Measurements from ENCODE around the gene MAP3K7.

MAP3K7 gene

GRCh38 chr6:90495216-90495817 lies 91.6 kb downstream of the MAP3K7 start:
- H3K27ac ChIP-seq (ENCODE audit: low read depth, low read length) = peak overlapping the region; percentile 92
- H3K4me1 ChIP-seq (ENCODE audit: control insufficient read depth, insufficient read depth, low read length) = peaks cover 48% of the 10 kb centered on the region
- no peaks in the 10 kb centered on the region for H3K9me3 ChIP-seq (ENCODE audit: control insufficient read depth, insufficient read depth, low read length)
- H3K4me3 ChIP-seq (ENCODE audit: low read depth, low read length) = peak overlapping the region; percentile 21
- no peaks in the 10 kb centered on the region for H3K27me3 ChIP-seq (ENCODE audit: control insufficient read depth, insufficient read depth, low read length)
- H3K9ac ChIP-seq (ENCODE audit: low read depth, low read length) = peak overlapping the region; percentile 19; the same call in 1 of the 2 replicates
- no peaks in the 10 kb centered on the region for H3K36me3 ChIP-seq (ENCODE audit: control insufficient read depth, insufficient read depth, low read length)

- Histone ChIP-seq H3K27ac (ENCODE audit: low read depth, low read length) (peak overlapping the region; percentile 92), H3K27me3 (ENCODE audit: control insufficient read depth, insufficient read depth, low read length) (no peaks in the 10 kb centered on the region), H3K36me3 (ENCODE audit: control insufficient read depth, insufficient read depth, low read length) (no peaks in the 10 kb centered on the region), H3K4me3 (ENCODE audit: low read depth, low read length) (peak overlapping the region; percentile 21), H3K9ac (ENCODE audit: low read depth, low read length) (0 out of 2 replicates have a peak overlapping the region, but pooled peaks have one; percentile 11), H3K4me1 (ENCODE audit: control insufficient read depth, insufficient read depth, low read length) (peaks cover 55% of the 10 kb centered on the region), H3K9me3 (ENCODE audit: control insufficient read depth, insufficient read depth, low read length) (no peaks in the 10 kb centered on the region)
Measured at GRCh38 chr6:90494067-90494780, 92.6 kb downstream of the MAP3K7 start.

GRCh38 chr6:90493332-90493731 lies 93.5 kb downstream of the MAP3K7 start:
- Histone ChIP-seq H3K4me3 (ENCODE audit: low read depth, low read length) (no peak overlapping the region; the same call in 1 of the 2 replicates), H3K4me1 (ENCODE audit: control insufficient read depth, insufficient read depth, low read length) (peaks cover 55% of the 10 kb centered on the region), H3K36me3 (ENCODE audit: control insufficient read depth, insufficient read depth, low read length) (no peaks in the 10 kb centered on the region), H3K27ac (ENCODE audit: low read depth, low read length) (no peak overlapping the region), H3K9me3 (ENCODE audit: control insufficient read depth, insufficient read depth, low read length) (no peaks in the 10 kb centered on the region), H3K27me3 (ENCODE audit: control insufficient read depth, insufficient read depth, low read length) (no peaks in the 10 kb centered on the region), H3K9ac (ENCODE audit: low read depth, low read length) (no peak overlapping the region)

- Histone ChIP-seq H3K36me3 (ENCODE audit: control insufficient read depth, insufficient read depth, low read length) (no peaks in the 10 kb centered on the region), H3K9me3 (ENCODE audit: control insufficient read depth, insufficient read depth, low read length) (no peaks in the 10 kb centered on the region), H3K9ac (ENCODE audit: low read depth, low read length) (no peak overlapping the region), H3K4me1 (ENCODE audit: control insufficient read depth, insufficient read depth, low read length) (peaks cover 55% of the 10 kb centered on the region), H3K27me3 (ENCODE audit: control insufficient read depth, insufficient read depth, low read length) (no peaks in the 10 kb centered on the region), H3K27ac (ENCODE audit: low read depth, low read length) (no peak overlapping the region), H3K4me3 (ENCODE audit: low read depth, low read length) (no peak overlapping the region)
Measured at GRCh38 chr6:90492798-90493197, 94.1 kb downstream of the MAP3K7 start.

- Histone ChIP-seq H3K4me1 (ENCODE audit: control insufficient read depth, insufficient read depth, low read length) (peaks cover 52% of the 10 kb centered on the region), H3K9me3 (ENCODE audit: control insufficient read depth, insufficient read depth, low read length) (no peaks in the 10 kb centered on the region)
Measured at GRCh38 chr6:90492369-90492768, 94.5 kb downstream of the MAP3K7 start.

GRCh38 chr6:90490030-90490716 lies 96.7 kb downstream of the MAP3K7 start:
- Histone ChIP-seq H3K9ac (ENCODE audit: low read depth, low read length) (no peak overlapping the region), H3K4me1 (ENCODE audit: control insufficient read depth, insufficient read depth, low read length) (peaks cover 39% of the 10 kb centered on the region), H3K27me3 (ENCODE audit: control insufficient read depth, insufficient read depth, low read length) (no peaks in the 10 kb centered on the region), H3K9me3 (ENCODE audit: control insufficient read depth, insufficient read depth, low read length) (peaks cover 10% of the 10 kb centered on the region), H3K4me3 (ENCODE audit: low read depth, low read length) (no peak overlapping the region), H3K36me3 (ENCODE audit: control insufficient read depth, insufficient read depth, low read length) (no peaks in the 10 kb centered on the region), H3K27ac (ENCODE audit: low read depth, low read length) (no peak overlapping the region)

More at GRCh38 chr6:90492369-90492768, 94.5 kb downstream of the MAP3K7 start:
- H3K27me3 ChIP-seq (ENCODE audit: control insufficient read depth, insufficient read depth, low read length) = no peaks in the 10 kb centered on the region
- H3K9ac ChIP-seq (ENCODE audit: low read depth, low read length) = no peak overlapping the region
- H3K36me3 ChIP-seq (ENCODE audit: control insufficient read depth, insufficient read depth, low read length) = no peaks in the 10 kb centered on the region
- no peak overlapping the region for H3K4me3 ChIP-seq (ENCODE audit: low read depth, low read length)
- no peak overlapping the region for H3K27ac ChIP-seq (ENCODE audit: low read depth, low read length)

GRCh38 chr6:90488816-90489215 lies 98.1 kb downstream of the MAP3K7 start:
- no peak overlapping the region for H3K27ac ChIP-seq (ENCODE audit: low read depth, low read length)
- peaks cover 10% of the 10 kb centered on the region for H3K9me3 ChIP-seq (ENCODE audit: control insufficient read depth, insufficient read depth, low read length)
- H3K9ac ChIP-seq (ENCODE audit: low read depth, low read length) = no peak overlapping the region
- no peaks in the 10 kb centered on the region for H3K36me3 ChIP-seq (ENCODE audit: control insufficient read depth, insufficient read depth, low read length)
- H3K4me3 ChIP-seq (ENCODE audit: low read depth, low read length) = no peak overlapping the region
- peaks cover 37% of the 10 kb centered on the region for H3K4me1 ChIP-seq (ENCODE audit: control insufficient read depth, insufficient read depth, low read length)
- H3K27me3 ChIP-seq (ENCODE audit: control insufficient read depth, insufficient read depth, low read length) = no peaks in the 10 kb centered on the region

- no peaks in the 10 kb centered on the region for H3K36me3 ChIP-seq (ENCODE audit: control insufficient read depth, insufficient read depth, low read length)
- H3K4me1 ChIP-seq (ENCODE audit: control insufficient read depth, insufficient read depth, low read length) = peaks cover 32% of the 10 kb centered on the region
- H3K9me3 ChIP-seq (ENCODE audit: control insufficient read depth, insufficient read depth, low read length) = peaks cover 10% of the 10 kb centered on the region
- no peak overlapping the region for H3K9ac ChIP-seq (ENCODE audit: low read depth, low read length)
- H3K27ac ChIP-seq (ENCODE audit: low read depth, low read length) = peak overlapping the region; percentile 81
- H3K4me3 ChIP-seq (ENCODE audit: low read depth, low read length) = no peak overlapping the region
- no peaks in the 10 kb centered on the region for H3K27me3 ChIP-seq (ENCODE audit: control insufficient read depth, insufficient read depth, low read length)
Measured at GRCh38 chr6:90485635-90486277, 101.1 kb downstream of the MAP3K7 start.

- Histone ChIP-seq H3K4me3 (ENCODE audit: low read depth, low read length) (no peak overlapping the region), H3K36me3 (ENCODE audit: control insufficient read depth, insufficient read depth, low read length) (no peaks in the 10 kb centered on the region)
Measured at GRCh38 chr6:90484903-90485302, 102.0 kb downstream of the MAP3K7 start.

GRCh38 chr6:90484385-90484784 lies 102.5 kb downstream of the MAP3K7 start:
- H3K27ac ChIP-seq (ENCODE audit: low read depth, low read length) = peak overlapping the region; percentile 81
- H3K9me3 ChIP-seq (ENCODE audit: control insufficient read depth, insufficient read depth, low read length) = peaks cover 10% of the 10 kb centered on the region
- peaks cover 24% of the 10 kb centered on the region for H3K4me1 ChIP-seq (ENCODE audit: control insufficient read depth, insufficient read depth, low read length)
- no peak overlapping the region for H3K4me3 ChIP-seq (ENCODE audit: low read depth, low read length)
- H3K36me3 ChIP-seq (ENCODE audit: control insufficient read depth, insufficient read depth, low read length) = no peaks in the 10 kb centered on the region
- H3K9ac ChIP-seq (ENCODE audit: low read depth, low read length) = no peak overlapping the region
- H3K27me3 ChIP-seq (ENCODE audit: control insufficient read depth, insufficient read depth, low read length) = no peaks in the 10 kb centered on the region

More at GRCh38 chr6:90484903-90485302, 102.0 kb downstream of the MAP3K7 start:
- Histone ChIP-seq H3K9ac (ENCODE audit: low read depth, low read length) (no peak overlapping the region), H3K9me3 (ENCODE audit: control insufficient read depth, insufficient read depth, low read length) (peaks cover 10% of the 10 kb centered on the region), H3K27me3 (ENCODE audit: control insufficient read depth, insufficient read depth, low read length) (no peaks in the 10 kb centered on the region), H3K4me1 (ENCODE audit: control insufficient read depth, insufficient read depth, low read length) (peaks cover 29% of the 10 kb centered on the region), H3K27ac (ENCODE audit: low read depth, low read length) (peak overlapping the region; percentile 81)
